Keratinocyte (primary cell): Measurements from ENCODE around the gene DCTN1. TPM values are rescaled to one million over a fixed set of nuclear protein-coding genes. Genes with fewer than 3 reads are reported as not detected.

ENCODE experiments used
- DNase-seq: peaks from one replicate; pipeline ENCODE4 v3.0.0-alpha.2; 2011; ENCODE audit warnings: low read depth, missing footprints, low spot score
- FAIRE-seq: peaks from 2 replicates; lab custom pipeline; 2011; peaks lifted over from hg19 to GRCh38; lab: Jason Lieb, UNC
- H2AFZ ChIP-seq: 2 replicates; pipeline ENCODE4 v1.6.0; 2012; ENCODE audit warnings: low read length, control low read depth, inconsistent platforms; ENCODE audit not compliant: control insufficient read depth
- H3K27ac ChIP-seq: 2 replicates; pipeline ENCODE4 v1.5.1; 2011; ENCODE audit warnings: low read length; ENCODE audit not compliant: control insufficient read depth, insufficient read depth
- H3K27me3 ChIP-seq: 3 replicates; pipeline ENCODE4 v1.6.0; 2011; ENCODE audit warnings: low read length; ENCODE audit not compliant: control insufficient read depth, insufficient read depth; ENCODE audit errors: extremely low read depth
- H3K36me3 ChIP-seq, 2 experiments: 2 replicates in 1 of 2; 3 replicates in 1 of 2; pipeline ENCODE4 v1.5.1; 2011; ENCODE audit warnings: low read length in 2 of 2, mild to moderate bottlenecking in 1 of 2; ENCODE audit not compliant: control insufficient read depth in 2 of 2, insufficient read depth in 2 of 2; ENCODE audit errors: extremely low read depth in 1 of 2
- H3K4me1 ChIP-seq: 3 replicates; pipeline ENCODE4 v1.5.1; 2011; ENCODE audit warnings: low read length; ENCODE audit not compliant: control insufficient read depth, insufficient read depth; ENCODE audit errors: extremely low read depth
- H3K4me2 ChIP-seq: 3 replicates; pipeline ENCODE4 v1.6.0; 2011; ENCODE audit warnings: low read depth, low read length; ENCODE audit not compliant: control insufficient read depth, insufficient read depth; ENCODE audit errors: extremely low read depth
- H3K4me3 ChIP-seq, 3 experiments: fragments of 200-600 bp in 1 of 3; sonication (generic) in 1 of 3; 2 replicates in 2 of 3; 3 replicates in 1 of 3; pipeline ENCODE4 v1.5.1; 2011 to 2016; ENCODE audit warnings: low read length in 3 of 3, mild to moderate bottlenecking in 3 of 3, control low read depth in 2 of 3, inconsistent platforms in 1 of 3, low read depth in 1 of 3, mixed read lengths in 1 of 3, mixed run types in 1 of 3, moderate library complexity in 1 of 3; ENCODE audit not compliant: control insufficient read depth in 2 of 3, insufficient read depth in 2 of 3; ENCODE audit errors: extremely low read depth in 1 of 3
- H3K79me2 ChIP-seq: 2 replicates; pipeline ENCODE4 v1.6.0; 2012; ENCODE audit warnings: low read length; ENCODE audit not compliant: control insufficient read depth, insufficient read depth
- H3K9ac ChIP-seq: 3 replicates; pipeline ENCODE4 v1.6.0; 2011; ENCODE audit warnings: low read length; ENCODE audit not compliant: control insufficient read depth, insufficient read depth; ENCODE audit errors: extremely low read depth
- H3K9me1 ChIP-seq: 3 replicates; pipeline ENCODE4 v1.6.0; 2011; ENCODE audit warnings: low read length; ENCODE audit not compliant: control insufficient read depth, insufficient read depth; ENCODE audit errors: extremely low read depth
- H3K9me3 ChIP-seq: 2 replicates; pipeline ENCODE4 v1.5.1; 2012; ENCODE audit warnings: low read depth, low read length; ENCODE audit not compliant: control insufficient read depth
- H4K20me1 ChIP-seq: 3 replicates; pipeline ENCODE4 v1.6.0; 2011; ENCODE audit warnings: low read length; ENCODE audit not compliant: control insufficient read depth, insufficient read depth; ENCODE audit errors: extremely low read depth
- CTCF ChIP-seq, 3 experiments: IDR thresholded peaks in 1 of 3; conservative IDR thresholded peaks in 1 of 3; optimal IDR thresholded peaks in 1 of 3; 2 replicates in 2 of 3; 3 replicates in 1 of 3; pipeline versions ENCODE3 to v1.5.1; 2011; ENCODE audit warnings: low read length in 3 of 3, mild to moderate bottlenecking in 3 of 3, moderate library complexity in 2 of 3, control low read depth in 1 of 3, inconsistent platforms in 1 of 3; ENCODE audit not compliant: insufficient read depth in 2 of 3; ENCODE audit errors: extremely low read depth in 1 of 3
- EZH2 ChIP-seq: IDR thresholded peaks from one replicate; pipeline ENCODE4 v1.6.1; 2012; ENCODE audit warnings: inconsistent platforms, mild to moderate bottlenecking, low read length, moderate library complexity
- dilution Hi-C: fragments of 300-500 bp; cut with MboI; formaldehyde crosslinking; loops from one replicate; pipeline ENCODE4 v1.7.0; 2020; ENCODE audit warnings: low sequenced_read_pairs; ENCODE audit not compliant: extremely low pct_ligation_motif_present
- polyA plus RNA-seq, 5 experiments: library from polyadenylated mRNA; depleted of rRNA in 3 of 5; stranded (reverse) in 3 of 5; stranded (forward) in 1 of 5; unstranded in 1 of 5; fragments of >200 nt; gene quantifications; 1 replicate in 1 of 5; 2 replicates in 3 of 5; 3 replicates in 1 of 5; pipeline versions ENCODE4 v1.2.1 to v1.2.3, GENCODE V29; 2011 to 2012; ENCODE audit warnings: missing spikeins in 2 of 5, low read depth in 1 of 5, low replicate concordance in 1 of 5

DCTN1 gene
- polyA plus RNA-seq, 1 donor (not counting 4 experiments of a cell fraction or from before 2014, with no cell fraction given), result 110 TPM

- Histone ChIP-seq H3K4me1 (no peaks in the 10 kb centered on the region), H3K4me3 (no peak overlapping the region), H2AFZ (no peak overlapping the region), H3K36me3 (peaks cover 55 to 63% of the 10 kb centered on the region in 2 experiments), H3K9me3 (no peaks in the 10 kb centered on the region), H3K27me3 (no peaks in the 10 kb centered on the region), H3K79me2 (no peaks in the 10 kb centered on the region), H3K4me2 (no peak overlapping the region), H3K27ac (no peak overlapping the region), H3K9ac (no peak overlapping the region), H3K9me1 (no peaks in the 10 kb centered on the region), H4K20me1 (no peaks in the 10 kb centered on the region)
- FAIRE-seq (no peak), DNase-seq (no peak)
- TF ChIP-seq CTCF (optimal IDR thresholded peaks at IDR 0.05 in 1 of 3, IDR thresholded peaks at IDR 0.05 in 1 of 3, conservative IDR thresholded peaks at IDR 0.05 in 1 of 3; ENCODE audit: extremely low read depth in 1 of 3, insufficient read depth in 2 of 3, low read length in 3 of 3) (no peak), EZH2 (no peak)
- dilution Hi-C loops, result no loop called here
Measured at GRCh38 chr2:74364533-74365505, 15.3 kb downstream of the DCTN1 start.

DNA sequence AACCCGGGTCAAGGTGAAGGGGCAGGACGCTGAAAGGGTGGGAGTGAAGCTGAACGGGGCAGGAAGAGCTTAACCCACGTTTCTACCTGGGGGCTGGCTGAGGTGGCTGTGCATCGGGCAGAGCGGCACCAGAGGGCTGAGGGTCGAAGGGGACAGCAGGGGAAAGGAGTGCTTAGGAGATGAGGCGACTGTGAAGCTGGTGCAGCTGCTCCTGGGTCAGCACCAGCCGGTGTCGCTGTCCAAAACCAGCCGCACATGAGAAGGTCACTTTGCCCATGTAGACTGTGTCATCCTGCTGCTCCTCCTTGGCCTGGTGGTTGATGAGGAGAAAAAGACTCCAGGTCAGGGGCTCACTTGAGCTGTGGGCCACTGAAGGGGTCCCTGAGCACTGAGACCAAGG lies 18.8 kb downstream of the DCTN1 start:
- H3K27ac ChIP-seq, result no peak overlapping the region
- H2AFZ ChIP-seq, result no peak overlapping the region
- dilution Hi-C loops, result no loop called here
- H3K4me2 ChIP-seq, result no peak overlapping the region
- H3K4me1 ChIP-seq, result no peaks in the 10 kb centered on the region
- peaks cover 49 to 53% of the 10 kb centered on the region in 2 experiments for H3K36me3 ChIP-seq
- no peak overlapping the region for H3K9ac ChIP-seq
- H3K79me2 ChIP-seq, result no peaks in the 10 kb centered on the region
- no peak for TF ChIP-seq CTCF (optimal IDR thresholded peaks at IDR 0.05 in 1 of 3, IDR thresholded peaks at IDR 0.05 in 1 of 3, conservative IDR thresholded peaks at IDR 0.05 in 1 of 3; ENCODE audit: extremely low read depth in 1 of 3, insufficient read depth in 2 of 3, low read length in 3 of 3)
- TF ChIP-seq EZH2, result no peak
- no peaks in the 10 kb centered on the region for H4K20me1 ChIP-seq
- DNase-seq (no peak), FAIRE-seq (no peak)
- H3K9me1 ChIP-seq, result no peaks in the 10 kb centered on the region
- no peaks in the 10 kb centered on the region for H3K9me3 ChIP-seq
- H3K4me3 ChIP-seq, result no peak overlapping the region
- H3K27me3 ChIP-seq, result no peaks in the 10 kb centered on the region
